Measurements from ENCODE around the gene SSU72. TPM values are rescaled to one million over a fixed set of nuclear protein-coding genes. Genes with fewer than 3 reads are reported as not detected.
"Not testable (repeated sequence)": the region's sequence is repeated elsewhere in the genome, so short reads cannot be mapped to it uniquely, and the experiment has no call there.

Gene SSU72
- total and polyA plus RNA-seq, 2 donors (not counting 1 experiment from before 2014, with no cell fraction given) = 65.1 to 127 TPM

DNA sequence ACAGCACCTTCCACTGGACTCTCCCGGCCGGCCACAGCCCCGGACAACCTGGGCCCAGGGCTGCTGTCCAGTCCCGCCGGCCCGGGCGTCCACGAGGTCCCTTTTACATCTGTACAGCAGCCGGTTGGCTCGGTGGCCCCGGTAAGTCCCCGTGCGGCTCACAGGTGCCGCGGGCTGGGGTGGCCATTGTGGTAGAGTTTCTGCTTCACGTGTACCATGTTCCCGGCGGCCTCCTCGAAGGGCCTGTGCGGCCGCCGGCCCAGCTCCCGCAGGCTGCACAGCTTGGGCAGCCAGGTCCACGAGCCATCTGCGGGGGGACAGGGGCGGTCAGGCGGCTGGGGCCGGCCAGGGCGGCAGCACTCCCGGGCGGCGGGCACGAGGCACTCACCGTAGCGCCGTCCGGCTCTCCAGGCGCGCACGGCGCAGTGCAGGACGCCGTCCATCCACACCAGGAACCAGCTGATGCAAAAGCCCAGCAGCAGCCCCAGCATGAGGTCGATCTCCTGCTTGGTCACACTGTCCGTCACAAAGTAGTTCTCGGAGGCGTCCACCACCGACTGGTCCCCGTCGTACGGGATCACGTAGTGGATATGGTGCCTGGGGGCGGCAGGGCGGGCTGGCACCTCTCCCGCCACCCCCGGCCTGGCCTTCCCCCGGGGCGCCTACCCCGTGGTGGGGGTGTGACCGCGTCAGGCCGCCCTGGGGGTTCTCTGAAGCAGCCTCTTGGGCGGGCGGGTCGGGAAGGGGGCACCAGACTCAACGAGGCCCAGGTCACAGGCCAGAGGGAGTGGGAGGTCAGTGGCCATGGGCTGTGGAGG, 39.3 kb downstream of the SSU72 start:
- Histone ChIP-seq H3K9me3 (ENCODE audit: control insufficient read depth, insufficient read depth, low read depth, low read length) (no peaks in the 10 kb centered on the region), H3K9ac (ENCODE audit: insufficient read depth, low read length) (no peak overlapping the region), H3K4me1 (ENCODE audit: control insufficient read depth, extremely low read depth, insufficient read depth, low read length) (peaks cover 4% of the 10 kb centered on the region), H3K27me3 (ENCODE audit: control insufficient read depth, insufficient read depth, low read length) (no peaks in the 10 kb centered on the region), H3K4me2 (ENCODE audit: extremely low read depth, insufficient read depth, low read length) (no peak overlapping the region), H3K4me3 (replicated peaks in 1 of 4; ENCODE audit: control extremely low read depth in 1 of 4, insufficient read depth in 1 of 4, low read depth in 3 of 4, low read length in 4 of 4) (no peak overlapping the region), H3K79me2 (ENCODE audit: control insufficient read depth, insufficient read depth, low read length) (peaks cover 26% of the 10 kb centered on the region), H2AFZ (ENCODE audit: low read length) (no peak overlapping the region), H4K20me1 (ENCODE audit: control insufficient read depth, extremely low read depth, insufficient read depth, low read length) (peaks cover 3% of the 10 kb centered on the region), H3K36me3 (ENCODE audit: control insufficient read depth, insufficient read depth, low read length) (peaks cover 19% of the 10 kb centered on the region), H3K27ac (ENCODE audit: insufficient read depth, low read length) (no peak overlapping the region)
- no peak for DNase-seq (ENCODE audit: low read depth in 2 of 2)
- TF ChIP-seq, protein P1, sequence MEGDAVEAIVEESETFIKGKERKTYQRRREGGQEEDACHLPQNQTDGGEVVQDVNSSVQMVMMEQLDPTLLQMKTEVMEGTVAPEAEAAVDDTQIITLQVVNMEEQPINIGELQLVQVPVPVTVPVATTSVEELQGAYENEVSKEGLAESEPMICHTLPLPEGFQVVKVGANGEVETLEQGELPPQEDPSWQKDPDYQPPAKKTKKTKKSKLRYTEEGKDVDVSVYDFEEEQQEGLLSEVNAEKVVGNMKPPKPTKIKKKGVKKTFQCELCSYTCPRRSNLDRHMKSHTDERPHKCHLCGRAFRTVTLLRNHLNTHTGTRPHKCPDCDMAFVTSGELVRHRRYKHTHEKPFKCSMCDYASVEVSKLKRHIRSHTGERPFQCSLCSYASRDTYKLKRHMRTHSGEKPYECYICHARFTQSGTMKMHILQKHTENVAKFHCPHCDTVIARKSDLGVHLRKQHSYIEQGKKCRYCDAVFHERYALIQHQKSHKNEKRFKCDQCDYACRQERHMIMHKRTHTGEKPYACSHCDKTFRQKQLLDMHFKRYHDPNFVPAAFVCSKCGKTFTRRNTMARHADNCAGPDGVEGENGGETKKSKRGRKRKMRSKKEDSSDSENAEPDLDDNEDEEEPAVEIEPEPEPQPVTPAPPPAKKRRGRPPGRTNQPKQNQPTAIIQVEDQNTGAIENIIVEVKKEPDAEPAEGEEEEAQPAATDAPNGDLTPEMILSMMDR (conservative IDR thresholded peaks at IDR 0.05 in 1 of 2, IDR thresholded peaks at IDR 0.05 in 1 of 2; ENCODE audit: low read depth in 1 of 2, low read length in 2 of 2) = no peak
- no peak for TF ChIP-seq EZH2 (IDR thresholded peaks at IDR 0.05; ENCODE audit: low read length, missing control alignments)

DNA sequence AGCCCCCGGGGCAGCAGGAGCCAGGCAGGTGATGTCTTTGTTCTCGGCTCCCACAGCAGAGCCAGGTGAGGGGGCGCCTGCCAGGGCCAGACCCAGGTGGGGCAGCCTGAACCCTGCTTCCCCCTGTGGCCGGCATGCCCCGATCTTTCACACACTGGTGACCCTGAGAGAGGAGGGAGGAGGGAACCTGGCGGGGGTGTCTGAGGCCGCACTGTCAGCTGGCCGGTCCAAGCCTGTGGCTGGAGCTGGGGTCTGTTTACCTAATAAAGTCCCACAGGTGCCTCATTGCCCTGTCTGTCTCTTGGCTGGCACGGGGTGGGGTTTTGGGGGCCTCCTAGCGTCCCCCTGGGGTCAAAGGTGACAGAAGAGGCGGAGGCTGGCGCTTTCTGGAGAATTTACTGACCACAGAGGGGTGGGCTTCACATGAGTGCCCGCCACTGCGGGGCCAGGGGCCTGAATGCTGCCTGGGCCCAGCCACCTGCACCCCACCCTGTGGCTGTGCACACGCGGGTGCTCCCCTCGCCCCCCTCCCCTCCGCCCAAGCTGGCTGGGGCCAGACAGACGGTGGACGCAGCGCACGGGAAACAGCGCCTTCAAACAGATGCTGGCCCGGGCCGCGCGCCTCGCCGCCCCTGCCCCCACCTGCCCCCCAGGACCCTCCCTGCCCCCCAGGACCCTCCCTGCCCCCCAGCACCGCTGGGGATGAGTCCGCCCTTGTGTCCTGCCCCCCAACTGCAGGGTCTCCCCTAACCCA, 40.1 kb downstream of the SSU72 start:
- TF ChIP-seq EZH2 (IDR thresholded peaks at IDR 0.05; ENCODE audit: low read length, missing control alignments) = no peak
- TF ChIP-seq, protein P1 (conservative IDR thresholded peaks at IDR 0.05 in 1 of 2, IDR thresholded peaks at IDR 0.05 in 1 of 2; ENCODE audit: low read depth in 1 of 2, low read length in 2 of 2) = no peak
- Histone ChIP-seq H3K9ac (ENCODE audit: insufficient read depth, low read length) (no peak overlapping the region), H3K4me2 (ENCODE audit: extremely low read depth, insufficient read depth, low read length) (no peak overlapping the region), H3K4me1 (ENCODE audit: control insufficient read depth, extremely low read depth, insufficient read depth, low read length) (peaks cover 4% of the 10 kb centered on the region), H3K36me3 (ENCODE audit: control insufficient read depth, insufficient read depth, low read length) (peaks cover 21% of the 10 kb centered on the region), H3K27me3 (ENCODE audit: control insufficient read depth, insufficient read depth, low read length) (no peaks in the 10 kb centered on the region), H4K20me1 (ENCODE audit: control insufficient read depth, extremely low read depth, insufficient read depth, low read length) (peaks cover 3% of the 10 kb centered on the region), H2AFZ (ENCODE audit: low read length) (no peak overlapping the region), H3K27ac (ENCODE audit: insufficient read depth, low read length) (no peak overlapping the region), H3K4me3 (replicated peaks in 1 of 4; ENCODE audit: control extremely low read depth in 1 of 4, insufficient read depth in 1 of 4, low read depth in 3 of 4, low read length in 4 of 4) (no peak overlapping the region), H3K79me2 (ENCODE audit: control insufficient read depth, insufficient read depth, low read length) (peaks cover 26% of the 10 kb centered on the region), H3K9me3 (ENCODE audit: control insufficient read depth, insufficient read depth, low read depth, low read length) (no peaks in the 10 kb centered on the region)
- no peak for DNase-seq (ENCODE audit: low read depth in 2 of 2)

DNA sequence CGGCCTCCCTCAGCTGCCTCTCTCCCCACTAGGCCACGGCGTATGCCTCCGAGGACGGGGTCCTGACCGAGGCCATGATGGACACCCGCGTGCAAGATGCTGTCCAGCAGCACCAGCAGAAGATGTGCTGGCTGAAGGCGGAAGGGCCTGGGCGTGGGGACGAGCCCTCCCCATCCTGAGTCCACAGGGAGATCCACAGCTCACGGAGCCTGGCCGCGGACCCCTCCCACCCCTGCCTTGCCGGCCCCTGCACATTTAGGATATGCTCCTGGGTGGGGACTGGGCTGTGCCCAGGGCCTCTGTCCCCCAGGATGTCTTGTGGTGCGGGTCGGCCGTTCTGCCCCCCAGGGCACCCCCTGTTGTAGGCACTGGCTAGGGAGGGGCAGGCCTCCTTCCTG, 40.8 kb downstream of the SSU72 start:
- not testable (repeated sequence) for H3K4me3 ChIP-seq (replicated peaks in 1 of 4; ENCODE audit: control extremely low read depth in 1 of 4, insufficient read depth in 1 of 4, low read depth in 3 of 4, low read length in 4 of 4); DNase-seq (ENCODE audit: low read depth in 2 of 2)

DNA sequence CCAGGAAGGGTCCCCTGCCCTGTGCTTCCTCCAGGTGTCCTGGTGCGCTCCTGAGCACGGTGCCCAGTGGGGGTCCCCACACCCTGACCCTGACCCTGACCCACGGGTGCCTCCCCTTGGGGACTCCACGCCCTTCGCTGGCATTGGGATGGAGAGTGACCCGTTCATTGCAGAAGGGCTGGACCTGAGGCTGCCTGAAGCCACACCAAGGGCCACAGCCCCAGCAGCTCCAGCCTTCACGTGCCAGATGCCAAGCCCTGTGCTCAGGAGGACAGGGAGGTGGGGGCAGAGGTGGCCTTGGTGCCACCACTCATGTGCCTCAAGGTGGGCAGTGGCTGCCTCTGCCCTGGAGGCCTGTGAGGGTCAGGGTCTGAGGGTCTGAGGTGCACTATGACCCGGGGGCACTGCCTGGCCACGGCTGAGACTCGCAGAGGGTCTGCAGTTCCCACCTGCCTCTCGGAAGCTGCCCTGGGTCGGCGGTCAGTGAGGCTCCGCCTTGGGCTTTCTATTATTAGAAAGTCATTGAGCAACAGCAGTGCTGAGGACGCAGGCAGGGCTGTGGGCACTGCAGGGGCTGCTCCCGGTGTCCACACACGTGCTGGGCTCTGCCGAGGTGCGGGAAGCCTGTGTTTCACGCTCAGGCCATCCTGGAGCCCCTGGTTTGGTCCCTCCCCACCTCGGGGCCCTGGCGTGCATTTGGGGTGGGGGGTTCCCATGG, 41.3 kb downstream of the SSU72 start:
- Histone ChIP-seq H3K79me2 (ENCODE audit: control insufficient read depth, insufficient read depth, low read length) (peaks cover 14% of the 10 kb centered on the region), H3K36me3 (ENCODE audit: control insufficient read depth, insufficient read depth, low read length) (peaks cover 17% of the 10 kb centered on the region)
- H3K4me1 ChIP-seq (ENCODE audit: control insufficient read depth, extremely low read depth, insufficient read depth, low read length); H3K9me3 ChIP-seq (ENCODE audit: control insufficient read depth, insufficient read depth, low read depth, low read length); H3K4me2 ChIP-seq (ENCODE audit: extremely low read depth, insufficient read depth, low read length); H3K9ac ChIP-seq (ENCODE audit: insufficient read depth, low read length); H4K20me1 ChIP-seq (ENCODE audit: control insufficient read depth, extremely low read depth, insufficient read depth, low read length); H3K4me3 ChIP-seq (replicated peaks in 1 of 4; ENCODE audit: control extremely low read depth in 1 of 4, insufficient read depth in 1 of 4, low read depth in 3 of 4, low read length in 4 of 4); H2AFZ ChIP-seq (ENCODE audit: low read length); H3K27me3 ChIP-seq (ENCODE audit: control insufficient read depth, insufficient read depth, low read length); H3K27ac ChIP-seq (ENCODE audit: insufficient read depth, low read length); DNase-seq (ENCODE audit: low read depth in 2 of 2): not testable (repeated sequence)

More for the DNA sequence above, 40.8 kb downstream of the SSU72 start:
- Histone ChIP-seq H3K79me2 (ENCODE audit: control insufficient read depth, insufficient read depth, low read length) (peaks cover 19% of the 10 kb centered on the region), H3K36me3 (ENCODE audit: control insufficient read depth, insufficient read depth, low read length) (peaks cover 20% of the 10 kb centered on the region)
- H2AFZ ChIP-seq (ENCODE audit: low read length); H4K20me1 ChIP-seq (ENCODE audit: control insufficient read depth, extremely low read depth, insufficient read depth, low read length); H3K9me3 ChIP-seq (ENCODE audit: control insufficient read depth, insufficient read depth, low read depth, low read length); H3K27me3 ChIP-seq (ENCODE audit: control insufficient read depth, insufficient read depth, low read length); H3K4me2 ChIP-seq (ENCODE audit: extremely low read depth, insufficient read depth, low read length); H3K4me1 ChIP-seq (ENCODE audit: control insufficient read depth, extremely low read depth, insufficient read depth, low read length); H3K9ac ChIP-seq (ENCODE audit: insufficient read depth, low read length); H3K27ac ChIP-seq (ENCODE audit: insufficient read depth, low read length): not testable (repeated sequence)

Measured in fibroblast of lung (primary cell).